Measurements from ENCODE around the gene DDR1. TPM values are rescaled to one million over a fixed set of nuclear protein-coding genes. Genes with fewer than 3 reads are reported as not detected.
"Not testable (repeated sequence)": the region's sequence is repeated elsewhere in the genome, so short reads cannot be mapped to it uniquely, and the experiment has no call there.

The DDR1 gene
- total and polyA plus RNA-seq, 4 experiments from 2014 or later, result 1.4 to 13.1 (median 6.6) TPM

- ChIA-PET CTCF (ENCODE audit: partially characterized antibody) (interaction anchor here (0.9 to 1.3 kb wide), 3 partner anchors 20 to 73 kb away, joined by 3 to 4 read pairs (median 3); no protein-coding TSS in a partner anchor), POLR2A (ENCODE audit: partially characterized antibody) (interaction anchor here (0.9 kb wide), 1 partner anchor 11 kb away, joined by 3 read pairs; no protein-coding TSS in a partner anchor)
- no peak overlapping the region for H3K4me3 Mint-ChIP-seq
- Histone ChIP-seq H3K27me3 (ENCODE audit: insufficient read depth, low read length) (no peaks in the 10 kb centered on the region), H3K36me3 (ENCODE audit: insufficient read depth, low read length) (no peaks in the 10 kb centered on the region), H3K4me3 (ENCODE audit: low read length in 2 of 2) (no peak overlapping the region), H3K4me1 (ENCODE audit: insufficient read depth, low read length) (no peaks in the 10 kb centered on the region), H3K27ac (ENCODE audit: low read depth, low read length) (no peak overlapping the region), H3K9me3 (ENCODE audit: control insufficient read depth in 1 of 2, low read length in 2 of 2) (no peaks in the 10 kb centered on the region)
- no peak overlapping the region for H3K27ac Mint-ChIP-seq
- no peaks in the 10 kb centered on the region for H3K9me3 Mint-ChIP-seq
- H3K36me3 Mint-ChIP-seq, result peaks cover 8 to 14% of the 10 kb centered on the region in 2 donors
- H3K27me3 Mint-ChIP-seq, result no peaks in the 10 kb centered on the region
- H3K4me1 Mint-ChIP-seq, result no peaks in the 10 kb centered on the region
- intact Hi-C loops (cut with micrococcal nuclease), result no loop called here
- no peak for DNase-seq
These were observed 11.0 kb downstream of the DDR1 start for GRCh38 chr6:30895343-30895742.

GRCh38 chr6:30896541-30896940 is 12.2 kb downstream of the DDR1 start:
- Histone ChIP-seq H3K4me3 (ENCODE audit: low read length in 2 of 2) (no peak overlapping the region), H3K4me1 (ENCODE audit: insufficient read depth, low read length) (no peaks in the 10 kb centered on the region), H3K27me3 (ENCODE audit: insufficient read depth, low read length) (no peaks in the 10 kb centered on the region), H3K36me3 (ENCODE audit: insufficient read depth, low read length) (no peaks in the 10 kb centered on the region), H3K27ac (ENCODE audit: low read depth, low read length) (no peak overlapping the region), H3K9me3 (ENCODE audit: control insufficient read depth in 1 of 2, low read length in 2 of 2) (no peaks in the 10 kb centered on the region)
- Mint-ChIP-seq H3K36me3 (peaks cover 7 to 14% of the 10 kb centered on the region in 2 donors), H3K27me3 (no peaks in the 10 kb centered on the region), H3K9me3 (no peaks in the 10 kb centered on the region), H3K27ac (no peak overlapping the region), H3K4me1 (no peaks in the 10 kb centered on the region), H3K4me3 (no peak overlapping the region)
- DNase-seq, result no peak
- ChIA-PET CTCF (ENCODE audit: partially characterized antibody) (interaction anchor here (1.1 to 1.3 kb wide), 2 partner anchors 18 to 74 kb away, joined by 3 to 4 read pairs; no protein-coding TSS in a partner anchor), POLR2A (ENCODE audit: partially characterized antibody) (no interaction called here)
- intact Hi-C loops (cut with micrococcal nuclease), result no loop called here

GRCh38 chr6:30897882-30898281 is 13.6 kb downstream of the DDR1 start:
- no peak overlapping the region for H3K27ac Mint-ChIP-seq
- Histone ChIP-seq H3K36me3 (ENCODE audit: insufficient read depth, low read length) (no peaks in the 10 kb centered on the region), H3K4me3 (ENCODE audit: low read length in 2 of 2) (no peak overlapping the region), H3K27ac (ENCODE audit: low read depth, low read length) (no peak overlapping the region), H3K4me1 (ENCODE audit: insufficient read depth, low read length) (no peaks in the 10 kb centered on the region), H3K27me3 (ENCODE audit: insufficient read depth, low read length) (no peaks in the 10 kb centered on the region), H3K9me3 (ENCODE audit: control insufficient read depth in 1 of 2, low read length in 2 of 2) (no peaks in the 10 kb centered on the region)
- ChIA-PET POLR2A (ENCODE audit: partially characterized antibody) (no interaction called here), CTCF (ENCODE audit: partially characterized antibody) (no interaction called here)
- no peaks in the 10 kb centered on the region for H3K4me1 Mint-ChIP-seq
- intact Hi-C loops (cut with micrococcal nuclease), result no loop called here
- peaks cover 7 to 14% of the 10 kb centered on the region in 2 donors for H3K36me3 Mint-ChIP-seq
- H3K9me3 Mint-ChIP-seq, result no peaks in the 10 kb centered on the region
- no peak for DNase-seq
- H3K4me3 Mint-ChIP-seq, result no peak overlapping the region
- no peaks in the 10 kb centered on the region for H3K27me3 Mint-ChIP-seq

GRCh38 chr6:30898750-30899360 is 14.5 kb downstream of the DDR1 start:
- no peak for DNase-seq
- peak overlapping the region in 1 of 7 donors; percentile 43 for H3K27ac Mint-ChIP-seq
- Histone ChIP-seq H3K27ac (ENCODE audit: low read depth, low read length) (no peak overlapping the region), H3K27me3 (ENCODE audit: insufficient read depth, low read length) (no peaks in the 10 kb centered on the region), H3K4me3 (ENCODE audit: low read length in 2 of 2) (no peak overlapping the region), H3K4me1 (ENCODE audit: insufficient read depth, low read length) (no peaks in the 10 kb centered on the region), H3K36me3 (ENCODE audit: insufficient read depth, low read length) (no peaks in the 10 kb centered on the region), H3K9me3 (ENCODE audit: control insufficient read depth in 1 of 2, low read length in 2 of 2) (no peaks in the 10 kb centered on the region)
- POLR2A ChIA-PET (ENCODE audit: partially characterized antibody), result interaction anchor here (0.7 to 1.5 kb wide), 2 partner anchors 9 kb away, joined by 3 to 4 read pairs; partner anchors contain the start of gene GTF2H4
- no peak overlapping the region for H3K4me3 Mint-ChIP-seq
- peaks cover 7 to 14% of the 10 kb centered on the region in 2 donors for H3K36me3 Mint-ChIP-seq
- H3K27me3 Mint-ChIP-seq, result no peaks in the 10 kb centered on the region
- CTCF ChIA-PET (ENCODE audit: partially characterized antibody), result no interaction called here
- intact Hi-C loops (cut with micrococcal nuclease), result no loop called here
- no peaks in the 10 kb centered on the region for H3K9me3 Mint-ChIP-seq
- H3K4me1 Mint-ChIP-seq, result no peaks in the 10 kb centered on the region

- CTCF ChIA-PET (ENCODE audit: partially characterized antibody), result no interaction called here
- Histone ChIP-seq H3K9me3 (ENCODE audit: control insufficient read depth in 1 of 2, low read length in 2 of 2) (no peaks in the 10 kb centered on the region), H3K27me3 (ENCODE audit: insufficient read depth, low read length) (no peaks in the 10 kb centered on the region), H3K27ac (ENCODE audit: low read depth, low read length) (no peak overlapping the region), H3K4me1 (ENCODE audit: insufficient read depth, low read length) (no peaks in the 10 kb centered on the region), H3K4me3 (ENCODE audit: low read length in 2 of 2) (no peak overlapping the region), H3K36me3 (ENCODE audit: insufficient read depth, low read length) (no peaks in the 10 kb centered on the region)
- intact Hi-C loops (cut with micrococcal nuclease), result loop anchor here (10.0 kb wide), 1 partner anchor 346 kb away; the partner anchor contains the start of genes GNL1 and PRR3
- Mint-ChIP-seq H3K36me3 (peaks cover 0 to 8% of the 10 kb centered on the region in 2 donors), H3K9me3 (no peaks in the 10 kb centered on the region), H3K4me3 (no peak overlapping the region), H3K27ac (no peak overlapping the region), H3K4me1 (no peaks in the 10 kb centered on the region), H3K27me3 (no peaks in the 10 kb centered on the region)
- POLR2A ChIA-PET (ENCODE audit: partially characterized antibody), result no interaction called here
- no peak for DNase-seq
These were observed 16.6 kb downstream of the DDR1 start for GRCh38 chr6:30900863-30901417.

GRCh38 chr6:30901436-30901835 is 17.1 kb downstream of the DDR1 start:
- H3K27ac ChIP-seq (ENCODE audit: low read depth, low read length), result no peak overlapping the region
- peaks cover 0 to 8% of the 10 kb centered on the region in 2 donors for H3K36me3 Mint-ChIP-seq
- H3K4me3 ChIP-seq (ENCODE audit: low read length in 2 of 2), result no peak overlapping the region
- ChIA-PET POLR2A (ENCODE audit: partially characterized antibody) (no interaction called here), CTCF (ENCODE audit: partially characterized antibody) (interaction anchor here (0.9 kb wide), 1 partner anchor 9 kb away, joined by 3 read pairs; no protein-coding TSS in a partner anchor)
- no peaks in the 10 kb centered on the region for H3K9me3 ChIP-seq (ENCODE audit: control insufficient read depth in 1 of 2, low read length in 2 of 2)
- H3K4me3 Mint-ChIP-seq, result no peak overlapping the region
- H3K4me1 ChIP-seq (ENCODE audit: insufficient read depth, low read length), result no peaks in the 10 kb centered on the region
- no peaks in the 10 kb centered on the region for H3K9me3 Mint-ChIP-seq
- no peak overlapping the region for H3K27ac Mint-ChIP-seq
- no peak for DNase-seq
- H3K36me3 ChIP-seq (ENCODE audit: insufficient read depth, low read length), result no peaks in the 10 kb centered on the region
- no peaks in the 10 kb centered on the region for H3K4me1 Mint-ChIP-seq
- intact Hi-C loops (cut with micrococcal nuclease), result loop anchor here (10.0 kb wide), 1 partner anchor 347 kb away; the partner anchor contains the start of genes GNL1 and PRR3
- no peaks in the 10 kb centered on the region for H3K27me3 ChIP-seq (ENCODE audit: insufficient read depth, low read length)
- no peaks in the 10 kb centered on the region for H3K27me3 Mint-ChIP-seq

GRCh38 chr6:30902196-30902595 is 17.9 kb downstream of the DDR1 start:
- H3K36me3 ChIP-seq (ENCODE audit: insufficient read depth, low read length); H3K27ac ChIP-seq (ENCODE audit: low read depth, low read length); H3K4me1 Mint-ChIP-seq; H3K27me3 Mint-ChIP-seq; H3K4me3 ChIP-seq (ENCODE audit: low read length in 2 of 2); POLR2A ChIA-PET (ENCODE audit: partially characterized antibody); H3K27me3 ChIP-seq (ENCODE audit: insufficient read depth, low read length); H3K4me3 Mint-ChIP-seq; DNase-seq; H3K9me3 Mint-ChIP-seq; H3K9me3 ChIP-seq (ENCODE audit: control insufficient read depth in 1 of 2, low read length in 2 of 2); H3K36me3 Mint-ChIP-seq; H3K4me1 ChIP-seq (ENCODE audit: insufficient read depth, low read length): not testable (repeated sequence)
- intact Hi-C loops (cut with micrococcal nuclease), result loop anchor here (10.0 kb wide), 1 partner anchor 347 kb away; the partner anchor contains the start of genes GNL1 and PRR3
- peak overlapping the region in 1 of 7 donors; percentile 12 for H3K27ac Mint-ChIP-seq
- CTCF ChIA-PET (ENCODE audit: partially characterized antibody), result interaction anchor here (0.9 kb wide), 1 partner anchor 9 kb away, joined by 3 read pairs; no protein-coding TSS in a partner anchor
